Measurements from ENCODE around the gene MAOA. TPM values are rescaled to one million over a fixed set of nuclear protein-coding genes. Genes with fewer than 3 reads are reported as not detected.
"Not testable (repeated sequence)": the region's sequence is repeated elsewhere in the genome, so short reads cannot be mapped to it uniquely, and the experiment has no call there.

Gene MAOA
- 116 TPM for total RNA-seq
- long read RNA-seq, full-length matches to known transcripts: 200 of 224 reads
- long read RNA-seq, partial matches to known transcripts: 18 of 224 reads
- long read RNA-seq, other reads (novel, unspliced or antisense): 6 of 224 reads

- DNase-seq: peak; percentile 91
- ATAC-seq (ENCODE audit: poor library complexity): peak; percentile 72
- intact Hi-C loops (cut with DNase I): loop anchor here (10.0 kb wide), 2 partner anchors 89 to 91 kb away; no protein-coding TSS in a partner anchor
Measured at GRCh38 chrX:43656005-43656494, at the start of gene MAOA. Gene MAOA (plus strand): TSS chrX:43656299. CDS start chrX:43656342, 43 bp downstream.

DNA sequence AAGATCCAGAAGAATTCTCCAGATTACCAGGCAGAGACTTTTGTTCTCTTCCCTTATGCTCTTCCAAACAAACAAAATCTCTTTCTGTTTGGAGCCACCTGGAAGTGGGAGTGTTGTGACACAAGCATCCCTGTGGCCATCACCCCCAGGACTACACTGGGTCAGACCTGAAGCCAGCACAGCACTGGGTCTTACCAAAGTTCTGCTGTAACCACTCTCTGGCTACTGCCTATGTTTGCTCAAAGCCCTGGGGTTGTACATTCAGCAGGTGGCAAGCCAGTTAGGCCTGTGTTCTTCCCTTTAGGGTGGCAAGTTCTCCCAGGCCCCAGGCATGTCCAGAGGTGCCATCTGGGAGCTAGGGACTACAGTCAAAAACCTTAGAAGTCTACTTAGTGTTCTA is 43.7 kb upstream of the MAOA start:
- ATAC-seq (ENCODE audit: poor library complexity) (no peak), DNase-seq (no peak)
- intact Hi-C loops (cut with DNase I): no loop called here

DNA sequence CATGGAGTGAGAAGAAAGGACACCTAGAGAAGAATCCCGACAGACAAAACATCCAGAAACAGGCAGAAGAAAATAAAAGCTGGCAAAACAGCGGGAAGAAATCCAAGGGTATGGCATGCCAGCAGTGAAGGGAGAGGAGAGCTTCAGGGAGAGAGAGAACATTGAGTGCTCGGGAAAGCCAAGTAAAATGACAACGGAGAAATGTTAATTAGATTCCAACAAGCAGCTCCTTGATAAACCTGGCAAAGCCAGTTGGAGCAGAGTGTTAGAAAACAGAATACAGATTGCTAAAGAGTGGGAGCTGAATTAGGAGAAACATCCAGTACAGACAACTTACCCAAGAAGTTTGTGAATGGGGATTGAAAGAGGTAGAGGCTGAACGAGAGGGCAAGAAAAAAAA is 40.4 kb upstream of the MAOA start:
- ATAC-seq (ENCODE audit: poor library complexity): peak; percentile 90
- intact Hi-C loops (cut with DNase I): no loop called here
- no peak for DNase-seq

DNA sequence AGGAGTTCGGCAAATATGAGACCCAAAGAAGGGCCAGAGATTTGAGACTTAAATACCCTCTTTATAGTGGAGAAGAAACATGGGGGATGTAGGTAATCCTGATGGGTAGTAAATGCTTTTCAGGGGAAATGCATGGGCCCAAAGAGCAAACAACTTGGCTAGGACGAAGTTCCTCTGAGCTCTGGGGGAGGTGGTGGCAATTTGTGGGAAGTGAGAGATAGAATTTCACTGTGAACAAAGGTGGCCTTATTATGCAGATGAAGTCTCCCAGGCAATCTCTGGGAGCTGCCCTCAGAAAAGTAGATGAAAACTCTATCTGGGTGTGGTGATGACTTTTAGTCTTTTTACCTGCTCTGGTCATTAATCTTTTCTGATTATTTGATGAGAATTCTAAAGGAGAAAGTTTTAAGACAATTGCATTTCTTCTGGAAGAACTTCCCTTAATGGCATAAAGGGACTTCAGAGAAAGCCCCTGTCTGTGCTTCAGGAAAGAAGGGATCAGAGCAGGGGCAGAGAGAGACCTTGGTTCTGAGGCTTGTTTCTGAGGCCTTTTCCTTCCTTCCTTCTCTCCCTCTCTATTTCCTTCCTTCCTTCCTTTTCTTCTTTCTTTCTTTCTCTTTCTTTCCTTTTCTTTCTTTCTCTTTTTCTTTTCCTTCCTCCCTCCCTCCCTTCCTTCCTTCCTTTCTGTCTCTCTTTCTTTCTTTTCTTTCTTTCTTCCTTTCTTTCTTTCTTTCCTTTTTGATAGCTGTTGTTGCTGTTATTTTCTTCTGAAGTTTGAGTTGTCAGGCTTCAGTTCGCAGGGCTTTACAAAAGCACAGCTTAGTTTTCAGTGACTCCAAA is 37.5 kb upstream of the MAOA start:
- ATAC-seq (ENCODE audit: poor library complexity): no peak
- intact Hi-C loops (cut with DNase I): no loop called here
- no peak for DNase-seq

- intact Hi-C loops (cut with DNase I); ATAC-seq (ENCODE audit: poor library complexity); DNase-seq: not testable (repeated sequence)
Measured at GRCh38 chrX:43619861-43620260, 36.2 kb upstream of the MAOA start.

DNA sequence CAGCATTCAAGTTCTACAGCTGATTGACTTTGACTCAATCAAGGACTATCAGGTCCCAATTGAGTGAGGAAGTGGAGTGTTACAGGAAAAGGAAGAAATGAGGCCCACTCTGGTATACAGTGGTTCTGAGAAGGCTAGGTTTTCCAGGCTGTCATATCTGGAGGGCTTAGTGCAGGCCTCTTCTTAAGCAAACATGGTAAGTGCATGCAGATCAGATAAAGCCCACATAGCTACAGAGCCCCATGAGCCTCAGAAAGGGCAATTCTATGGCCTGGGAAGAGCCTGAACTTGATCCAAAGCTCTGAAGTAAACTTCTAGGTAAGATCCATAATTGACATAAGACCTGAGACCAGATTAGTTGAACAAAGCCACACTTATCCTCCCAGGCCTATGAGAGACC is 29.0 kb upstream of the MAOA start:
- no peak for ATAC-seq (ENCODE audit: poor library complexity)
- DNase-seq: no peak
- intact Hi-C loops (cut with DNase I): no loop called here

GRCh38 chrX:43627669-43628068 is 28.4 kb upstream of the MAOA start:
- intact Hi-C loops (cut with DNase I): no loop called here
- no peak for ATAC-seq (ENCODE audit: poor library complexity)
- no peak for DNase-seq

DNA sequence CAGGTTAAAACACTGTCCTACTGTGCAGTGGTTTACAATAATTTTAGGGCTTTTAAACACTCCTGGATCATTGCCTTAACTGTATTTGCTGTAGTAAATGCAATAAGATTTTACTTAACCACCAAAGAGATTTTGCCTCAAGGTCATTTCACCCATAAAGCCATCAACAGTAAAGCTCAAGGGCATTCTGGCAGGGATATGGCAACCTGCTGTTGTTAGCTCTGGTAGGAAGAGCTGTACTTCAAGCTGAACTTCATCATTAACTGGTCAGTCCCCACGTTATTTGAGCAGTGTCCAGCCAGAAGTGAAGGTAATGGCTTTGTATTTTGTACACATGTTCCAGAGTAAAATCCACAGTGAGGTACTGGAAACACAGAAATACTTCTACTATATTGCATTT is 26.9 kb upstream of the MAOA start:
- ATAC-seq (ENCODE audit: poor library complexity) (no peak), DNase-seq (no peak)
- intact Hi-C loops (cut with DNase I): no loop called here

GRCh38 chrX:43631841-43632240 is 24.3 kb upstream of the MAOA start:
- no peak for DNase-seq
- intact Hi-C loops (cut with DNase I): no loop called here
- no peak for ATAC-seq (ENCODE audit: poor library complexity)

DNA sequence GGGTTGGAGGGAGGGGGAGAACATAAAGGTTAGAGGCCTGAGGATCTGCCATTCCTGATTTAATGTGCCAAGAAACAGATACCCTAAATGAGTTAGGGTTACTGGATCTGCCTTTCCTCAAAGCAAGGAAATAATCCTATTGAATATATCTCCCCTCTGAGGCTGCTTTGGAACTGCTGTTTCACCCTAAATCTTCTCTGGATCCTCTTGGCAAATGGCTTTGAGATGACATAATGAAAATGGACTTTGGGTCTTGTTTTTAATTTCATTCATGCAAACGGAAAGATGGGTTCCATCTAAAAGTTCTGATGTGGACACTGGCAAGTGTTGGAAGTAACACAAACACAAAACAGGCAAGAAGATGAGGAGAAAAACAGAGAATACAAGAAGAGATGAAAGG is 23.0 kb upstream of the MAOA start:
- ATAC-seq (ENCODE audit: poor library complexity) (no peak), DNase-seq (no peak)
- intact Hi-C loops (cut with DNase I): no loop called here

- intact Hi-C loops (cut with DNase I): no loop called here
- no peak for DNase-seq
Measured at GRCh38 chrX:43633757-43634156, 22.3 kb upstream of the MAOA start.

DNA sequence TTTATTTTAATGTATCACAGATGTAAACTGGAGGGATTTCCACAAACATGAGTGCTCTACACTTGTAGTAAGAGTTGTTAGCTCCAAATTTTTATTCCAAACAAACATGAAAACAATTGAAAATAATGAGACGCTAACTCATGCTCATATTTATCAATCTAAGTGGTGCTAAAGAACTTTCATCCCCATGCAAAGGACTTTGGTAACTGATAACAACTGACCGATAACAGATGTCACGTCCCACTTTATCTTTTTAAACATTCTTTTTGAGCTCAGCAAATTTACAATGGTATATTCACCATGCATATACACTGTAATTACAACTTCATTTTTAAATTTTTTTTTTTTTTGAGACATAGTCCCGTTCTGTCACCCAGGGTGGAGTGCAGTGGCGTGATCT is 15.6 kb upstream of the MAOA start:
- intact Hi-C loops (cut with DNase I): no loop called here
- no peak for ATAC-seq (ENCODE audit: poor library complexity)
- DNase-seq: no peak

More at GRCh38 chrX:43633757-43634156, 22.3 kb upstream of the MAOA start:
- no peak for ATAC-seq (ENCODE audit: poor library complexity)

DNA sequence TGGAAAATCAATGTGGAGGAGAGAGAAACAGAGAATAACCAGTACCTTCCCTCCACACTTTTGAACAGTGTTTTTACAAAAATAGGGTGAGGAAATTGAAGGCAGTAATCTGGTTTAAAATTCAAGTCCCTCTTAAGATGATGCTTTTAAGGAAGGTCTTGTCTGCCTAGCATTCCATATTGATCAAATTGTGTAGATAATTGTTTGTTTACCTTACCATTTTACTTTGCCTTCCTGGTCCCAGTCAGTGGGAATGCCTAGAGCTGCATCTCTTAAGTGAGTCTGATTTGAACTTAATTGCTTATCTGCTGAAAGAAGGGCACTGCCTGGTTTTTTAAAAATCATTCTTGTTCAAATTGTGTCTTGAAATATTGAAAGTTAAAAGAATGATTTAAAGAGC is 14.4 kb upstream of the MAOA start:
- ATAC-seq (ENCODE audit: poor library complexity) (no peak), DNase-seq (no peak)
- intact Hi-C loops (cut with DNase I): no loop called here

DNA sequence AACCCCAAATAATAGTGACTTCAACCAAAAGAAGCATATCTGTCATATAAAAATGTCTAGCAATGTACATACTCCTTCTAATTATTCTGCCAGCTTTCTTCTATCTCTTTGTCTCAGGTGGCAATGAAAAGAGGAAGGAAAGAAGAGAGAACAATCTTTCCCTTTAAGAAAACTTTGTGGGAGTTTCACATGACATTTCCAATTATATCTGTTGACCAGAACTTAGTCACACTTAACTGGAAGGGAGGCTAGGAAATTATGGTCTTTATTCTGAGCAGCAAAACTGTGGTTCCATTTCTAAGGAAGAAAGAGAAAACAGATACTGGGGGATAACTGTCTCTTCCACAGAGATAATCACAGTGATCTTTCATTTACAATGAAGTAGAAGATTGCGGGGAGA is 12.9 kb upstream of the MAOA start:
- ATAC-seq (ENCODE audit: poor library complexity) (no peak), DNase-seq (no peak)
- intact Hi-C loops (cut with DNase I): no loop called here

DNA sequence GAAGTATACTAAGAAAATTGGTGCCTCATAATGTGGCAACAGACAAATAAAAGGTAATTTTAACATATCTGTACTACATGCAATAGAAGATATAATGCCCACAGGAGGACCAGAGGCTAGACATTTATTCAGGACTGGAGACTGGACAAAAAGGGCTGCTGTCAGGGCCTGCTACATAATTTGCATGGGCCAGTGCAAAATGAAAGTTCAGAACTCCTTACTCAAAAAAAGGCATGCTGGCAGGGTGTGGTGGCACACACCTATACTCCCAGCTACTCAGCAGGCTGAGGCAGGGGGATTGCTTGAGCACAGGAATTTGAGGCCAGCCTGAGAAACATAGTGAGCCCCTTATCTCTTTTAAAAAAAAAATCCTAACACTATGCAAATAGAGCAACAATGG is 12.4 kb upstream of the MAOA start:
- ATAC-seq (ENCODE audit: poor library complexity) (no peak), DNase-seq (no peak)
- intact Hi-C loops (cut with DNase I): no loop called here

- no peak for DNase-seq
- no peak for ATAC-seq (ENCODE audit: poor library complexity)
- intact Hi-C loops (cut with DNase I): no loop called here
Measured at GRCh38 chrX:43644124-43644701, 11.9 kb upstream of the MAOA start.

- no peak for ATAC-seq (ENCODE audit: poor library complexity)
- intact Hi-C loops (cut with DNase I): no loop called here
- DNase-seq: no peak
Measured at GRCh38 chrX:43646800-43647199, 9.3 kb upstream of the MAOA start.

DNA sequence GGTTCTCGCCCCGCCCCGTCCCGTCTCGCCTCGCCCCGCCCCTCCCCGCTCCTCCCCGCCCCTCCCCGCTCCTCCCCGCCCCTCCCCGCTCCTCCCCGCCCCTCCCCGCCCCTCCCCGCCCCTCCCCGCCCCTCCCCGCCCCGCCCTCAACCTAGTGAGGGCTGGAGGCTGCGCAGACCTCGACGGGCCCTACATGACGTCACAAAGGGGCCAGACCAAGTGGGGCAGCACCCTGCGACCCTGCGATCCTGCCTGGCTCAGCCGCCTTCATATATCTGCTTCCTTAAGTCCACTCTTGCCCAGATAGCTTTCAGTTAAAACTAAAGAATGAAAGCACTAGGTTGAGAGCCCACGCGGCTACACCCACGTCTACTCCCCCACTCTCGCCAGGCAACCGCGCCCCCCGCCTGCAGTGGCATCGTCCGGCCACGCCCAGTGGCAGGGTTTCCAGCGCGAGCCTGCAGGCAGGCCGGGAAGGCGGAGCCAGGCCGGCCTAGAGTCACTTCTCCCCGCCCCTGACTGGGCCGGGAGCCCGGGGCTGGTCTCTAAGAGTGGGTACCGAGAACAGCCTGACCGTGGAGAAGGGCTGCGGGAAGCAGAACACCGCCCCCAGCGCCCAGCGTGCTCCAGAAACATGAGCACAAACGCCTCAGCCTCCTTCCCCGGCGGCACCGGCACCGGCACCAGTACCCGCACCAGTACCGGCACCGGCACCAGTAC is 1.5 kb upstream of the MAOA start:
- peak; percentile 96 for DNase-seq
- peak; percentile 95 for ATAC-seq (ENCODE audit: poor library complexity)
- intact Hi-C loops (cut with DNase I): loop anchor here (10.0 kb wide), 2 partner anchors 90 kb away; no protein-coding TSS in a partner anchor
